NCI-H1694 (cell line): ENCODE measurements around the gene TAP2.
A peak's percentile ranks its signal among the peaks of the same experiment; 100 is the strongest.

Experiments
- DNase-seq: peaks from one replicate; lab custom pipeline; 2025; lab: John Stamatoyannopoulos, UW

TAP2 gene

GRCh38 chr6:32854376-32855178 is 16.0 kb upstream of the TAP2 start:
- DNase-seq, result no peak

- peak; percentile 53 for DNase-seq
Observed at GRCh38 chr6:32853541-32854375, 15.2 kb upstream of the TAP2 start, which contains the start of the genes PSMB9 and TAP1. Gene PSMB9, plus strand, starts transcription at chr6:32854192. Its CDS starts 38 bp downstream, at chr6:32854230. Gene TAP1, minus strand, starts transcription at chr6:32853704. Its CDS starts 68 bp downstream, at chr6:32853636.

GRCh38 chr6:32852844-32853540 is 14.5 kb upstream of the TAP2 start:
- DNase-seq, result no peak

- no peak for DNase-seq
Observed at GRCh38 chr6:32852018-32852843, 13.7 kb upstream of the TAP2 start.

- DNase-seq, result no peak
Observed at GRCh38 chr6:32851025-32851424, 12.5 kb upstream of the TAP2 start.

- DNase-seq, result no peak
Observed at GRCh38 chr6:32849126-32849525, 10.6 kb upstream of the TAP2 start.

GRCh38 chr6:32847795-32848194 is 9.3 kb upstream of the TAP2 start:
- no peak for DNase-seq

- DNase-seq, result no peak
Observed at GRCh38 chr6:32847004-32847403, 8.5 kb upstream of the TAP2 start.

GRCh38 chr6:32845384-32845884 is 6.9 kb upstream of the TAP2 start:
- DNase-seq, result no peak

- no peak for DNase-seq
Observed at GRCh38 chr6:32844839-32845383, 6.4 kb upstream of the TAP2 start.

GRCh38 chr6:32843979-32844838 is 5.7 kb upstream of the TAP2 start, which contains the start of gene PSMB8:
Gene PSMB8, minus strand, starts transcription at chr6:32844047. Its CDS starts 51 bp downstream, at chr6:32843996.
- peak; percentile 88 for DNase-seq

GRCh38 chr6:32843331-32843978 is 4.9 kb upstream of the TAP2 start:
- DNase-seq, result no peak

- DNase-seq, result no peak
Observed at GRCh38 chr6:32842690-32843089, 4.2 kb upstream of the TAP2 start.

GRCh38 chr6:32842021-32842650 is 3.6 kb upstream of the TAP2 start:
- DNase-seq, result no peak

- no peak for DNase-seq
Observed at GRCh38 chr6:32840604-32841246, 2.2 kb upstream of the TAP2 start.

- no peak for DNase-seq
Observed at GRCh38 chr6:32839356-32839755, 817 bp upstream of the TAP2 start.

- no peak for DNase-seq
Observed at GRCh38 chr6:32837651-32838113, 857 bp downstream of the TAP2 start.

- DNase-seq, result no peak
Observed at GRCh38 chr6:32836873-32837272, 1.7 kb downstream of the TAP2 start.
